Astrocyte (in vitro differentiated cells and primary cell): Measurements from ENCODE around the gene XPO6. TPM values are rescaled to one million over a fixed set of nuclear protein-coding genes. Genes with fewer than 3 reads are reported as not detected.

Source experiments
- DNase-seq: peaks from one replicate; pipeline ENCODE4 v3.0.0-alpha.2; 2010; ENCODE audit warnings: low read depth
- FAIRE-seq: peaks from 2 replicates; lab custom pipeline; 2011; peaks lifted over from hg19 to GRCh38; lab: Jason Lieb, UNC
- H2AFZ ChIP-seq: 2 replicates; pipeline ENCODE4 v1.6.0; 2012; ENCODE audit warnings: low read depth, low read length, inconsistent platforms
- H3K27ac ChIP-seq: 2 replicates; pipeline ENCODE4 v1.5.1; 2011; ENCODE audit warnings: low read depth, low read length, inconsistent platforms
- H3K27me3 ChIP-seq: 2 replicates; pipeline ENCODE4 v1.6.0; 2011; ENCODE audit warnings: low read length, inconsistent platforms; ENCODE audit not compliant: insufficient read depth
- H3K36me3 ChIP-seq: 2 replicates; pipeline ENCODE4 v1.5.1; 2011; ENCODE audit warnings: low read length, inconsistent platforms; ENCODE audit not compliant: insufficient read depth
- H3K4me1 ChIP-seq: 2 replicates; pipeline ENCODE4 v1.5.1; 2011; ENCODE audit warnings: low read length, inconsistent platforms; ENCODE audit not compliant: insufficient read depth
- H3K4me2 ChIP-seq: 2 replicates; pipeline ENCODE4 v1.6.0; 2012; ENCODE audit warnings: low read length, inconsistent platforms
- H3K4me3 ChIP-seq: 2 replicates; pipeline ENCODE4 v1.5.1; 2011; ENCODE audit warnings: low read depth, mild to moderate bottlenecking, low read length, inconsistent platforms; ENCODE audit not compliant: insufficient read depth
- H3K79me2 ChIP-seq: 2 replicates; pipeline ENCODE4 v1.6.0; 2012; ENCODE audit warnings: mild to moderate bottlenecking, low read length, inconsistent platforms; ENCODE audit not compliant: insufficient read depth
- H3K9ac ChIP-seq: 2 replicates; pipeline ENCODE4 v1.6.0; 2012; ENCODE audit warnings: mild to moderate bottlenecking, low read length, inconsistent platforms
- H3K9me3 ChIP-seq: 2 replicates; pipeline ENCODE4 v1.5.1; 2012; ENCODE audit warnings: low read depth, mild to moderate bottlenecking, low read length, inconsistent platforms; ENCODE audit not compliant: insufficient read depth
- H4K20me1 ChIP-seq: 2 replicates; pipeline ENCODE4 v1.6.0; 2012; ENCODE audit warnings: low read length, inconsistent platforms; ENCODE audit not compliant: insufficient read depth
- H3K27ac Mint-ChIP-seq: one replicate; pipeline ENCODE4 v1.8.0; 2021; ENCODE audit warnings: mild to moderate bottlenecking, mixed read lengths; ENCODE audit not compliant: unreplicated experiment
- H3K27me3 Mint-ChIP-seq: one replicate; pipeline ENCODE4 v1.8.0; 2021; ENCODE audit warnings: low read depth, mixed read lengths; ENCODE audit not compliant: unreplicated experiment
- H3K36me3 Mint-ChIP-seq: one replicate; pipeline ENCODE4 v1.8.0; 2021; ENCODE audit warnings: low read depth, mixed read lengths; ENCODE audit not compliant: unreplicated experiment
- H3K4me1 Mint-ChIP-seq: one replicate; pipeline ENCODE4 v1.8.0; 2021; ENCODE audit warnings: low read depth, mixed read lengths; ENCODE audit not compliant: unreplicated experiment
- H3K4me3 Mint-ChIP-seq: one replicate; pipeline ENCODE4 v1.8.0; 2021; ENCODE audit warnings: mild to moderate bottlenecking, moderate library complexity, mixed read lengths; ENCODE audit not compliant: unreplicated experiment
- H3K9me3 Mint-ChIP-seq: one replicate; pipeline ENCODE4 v1.8.0; 2021; ENCODE audit warnings: mild to moderate bottlenecking, mixed read lengths; ENCODE audit not compliant: unreplicated experiment
- CTCF ChIP-seq: IDR thresholded peaks from 2 replicates; pipeline ENCODE4 v1.5.1; 2011; ENCODE audit warnings: low read depth, mild to moderate bottlenecking, inconsistent platforms, low read length, moderate library complexity; ENCODE audit not compliant: insufficient read depth
- EZH2 ChIP-seq: IDR thresholded peaks from 2 replicates; pipeline ENCODE4 v1.6.1; 2012; ENCODE audit warnings: mild to moderate bottlenecking, low read length, inconsistent platforms; ENCODE audit not compliant: insufficient read depth
- total RNA-seq: library from RNA; stranded (reverse); gene quantifications from 2 replicates; pipeline ENCODE4 v1.2.1, GENCODE V29; 2021

Gene XPO6
- total RNA-seq, 1 donor from 2014 or later, result 135 TPM

DNA sequence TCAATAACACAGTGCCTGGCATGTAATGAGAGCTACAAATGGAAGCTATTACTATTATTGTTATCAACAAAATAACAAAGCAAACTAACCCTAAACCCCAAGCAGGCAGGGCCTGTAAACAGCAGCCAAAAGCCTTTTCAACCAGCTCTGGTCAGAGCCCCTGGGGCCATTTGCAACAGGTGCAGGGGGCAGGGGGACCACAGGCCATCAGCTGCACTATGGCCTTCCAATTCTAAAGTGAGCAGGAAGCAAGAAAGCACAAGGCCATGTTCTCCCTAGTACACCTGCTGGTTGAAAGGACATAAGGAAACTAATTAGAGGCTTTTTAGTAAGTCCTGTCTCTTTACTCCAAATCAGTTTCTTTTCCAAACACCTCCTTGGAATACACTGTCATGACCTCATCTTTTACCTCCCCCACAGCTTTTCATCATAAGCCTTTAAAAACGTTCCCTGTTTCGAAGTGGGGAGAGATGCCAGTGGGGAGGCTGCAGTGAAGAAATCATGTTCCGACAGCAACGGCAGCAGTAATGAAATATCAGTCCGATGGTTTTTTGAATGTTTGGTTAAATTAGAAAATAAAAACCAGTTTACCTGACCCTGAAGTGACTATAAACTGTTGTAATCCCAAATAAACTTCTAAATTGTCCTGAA lies 79.9 kb downstream of the XPO6 start:
- TF ChIP-seq CTCF (no peak), EZH2 (no peak)
- H3K79me2 ChIP-seq, result peaks cover 32% of the 10 kb centered on the region
- H3K9me3 ChIP-seq, result no peaks in the 10 kb centered on the region
- H2AFZ ChIP-seq, result no peak overlapping the region
- H3K4me3 Mint-ChIP-seq, result no peak overlapping the region
- peaks cover 43% of the 10 kb centered on the region for H3K36me3 ChIP-seq
- H3K9me3 Mint-ChIP-seq, result no peaks in the 10 kb centered on the region
- no peak for FAIRE-seq
- H3K27ac ChIP-seq, result no peak overlapping the region
- H3K27ac Mint-ChIP-seq, result no peak overlapping the region
- no peaks in the 10 kb centered on the region for H3K27me3 Mint-ChIP-seq
- no peaks in the 10 kb centered on the region for H3K4me1 ChIP-seq
- peaks cover 48% of the 10 kb centered on the region for H4K20me1 ChIP-seq
- no peak overlapping the region for H3K9ac ChIP-seq
- no peak overlapping the region for H3K4me2 ChIP-seq
- no peaks in the 10 kb centered on the region for H3K27me3 ChIP-seq
- no peaks in the 10 kb centered on the region for H3K4me1 Mint-ChIP-seq
- H3K36me3 Mint-ChIP-seq, result peaks cover 43% of the 10 kb centered on the region
- DNase-seq, result no peak
- H3K4me3 ChIP-seq, result no peak overlapping the region

DNA sequence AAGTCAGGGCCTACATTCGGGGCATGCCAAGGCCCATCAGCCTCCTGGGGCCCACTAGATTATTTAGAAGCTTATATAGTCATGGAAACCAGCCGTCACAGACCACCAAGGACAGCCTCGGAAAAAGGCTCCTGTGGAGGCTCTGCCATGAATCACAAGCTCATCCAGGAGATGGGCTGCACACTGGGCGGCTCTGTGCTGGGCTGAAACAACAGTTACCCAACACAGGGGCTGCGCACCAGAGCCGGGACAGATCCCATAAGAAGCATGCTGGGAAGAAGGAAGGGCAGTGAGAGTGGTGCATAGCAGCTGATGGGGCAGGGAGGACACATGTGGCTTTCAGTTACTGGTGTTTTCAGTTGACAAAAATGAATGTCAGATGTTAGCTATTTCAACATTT lies 80.6 kb downstream of the XPO6 start:
- H2AFZ ChIP-seq, result no peak overlapping the region
- H3K4me3 ChIP-seq, result no peak overlapping the region
- peaks cover 43% of the 10 kb centered on the region for H3K36me3 ChIP-seq
- Mint-ChIP-seq H3K9me3 (no peaks in the 10 kb centered on the region), H3K4me1 (no peaks in the 10 kb centered on the region), H3K4me3 (no peak overlapping the region), H3K27ac (no peak overlapping the region), H3K36me3 (peaks cover 42% of the 10 kb centered on the region), H3K27me3 (no peaks in the 10 kb centered on the region)
- no peak overlapping the region for H3K9ac ChIP-seq
- peaks cover 43% of the 10 kb centered on the region for H4K20me1 ChIP-seq
- no peak overlapping the region for H3K27ac ChIP-seq
- no peak for TF ChIP-seq EZH2
- no peak for TF ChIP-seq CTCF
- DNase-seq (no peak), FAIRE-seq (no peak)
- H3K79me2 ChIP-seq, result peaks cover 28% of the 10 kb centered on the region
- H3K4me2 ChIP-seq, result no peak overlapping the region
- H3K4me1 ChIP-seq, result no peaks in the 10 kb centered on the region
- H3K9me3 ChIP-seq, result no peaks in the 10 kb centered on the region
- H3K27me3 ChIP-seq, result no peaks in the 10 kb centered on the region
